Colon (tissue), 2 donors: ENCODE results near the gene MPPE1.

Experiments used
- FAIRE-seq: peaks from 2 replicates; lab custom pipeline; 2012; peaks lifted over from hg19 to GRCh38; lab: Jason Lieb, UNC
- donor health status: control.
- donor health status: control.

Gene MPPE1

GRCh38 chr18:11884396-11885030, 23.6 kb downstream of the MPPE1 start:
- no peak for FAIRE-seq

- FAIRE-seq = no peak
Measured at GRCh38 chr18:11883153-11883552, 25.0 kb downstream of the MPPE1 start.

- FAIRE-seq = no peak
Measured at GRCh38 chr18:11882636-11883035, 25.5 kb downstream of the MPPE1 start.

- no peak for FAIRE-seq
Measured at GRCh38 chr18:11880586-11881304, 27.4 kb downstream of the MPPE1 start.

GRCh38 chr18:11877497-11878135, 30.5 kb downstream of the MPPE1 start:
- no peak for FAIRE-seq

GRCh38 chr18:11874676-11875075, 33.4 kb downstream of the MPPE1 start:
- FAIRE-seq = no peak

GRCh38 chr18:11873670-11874340, 34.3 kb downstream of the MPPE1 start:
- FAIRE-seq = no peak

GRCh38 chr18:11872479-11873136, 35.5 kb downstream of the MPPE1 start:
- FAIRE-seq = no peak

GRCh38 chr18:11871501-11871900, 36.6 kb downstream of the MPPE1 start:
- no peak for FAIRE-seq

- FAIRE-seq = no peak
Measured at GRCh38 chr18:11868230-11868629, 39.9 kb downstream of the MPPE1 start.

GRCh38 chr18:11866764-11867163, 41.4 kb downstream of the MPPE1 start:
- FAIRE-seq = no peak

GRCh38 chr18:11866329-11866728, 41.8 kb downstream of the MPPE1 start:
- no peak for FAIRE-seq

- no peak for FAIRE-seq
Measured at GRCh38 chr18:11865071-11865470, 43.0 kb downstream of the MPPE1 start.

- FAIRE-seq = no peak
Measured at GRCh38 chr18:11864471-11864870, 43.6 kb downstream of the MPPE1 start.

- no peak for FAIRE-seq
Measured at GRCh38 chr18:11862468-11863137, 45.5 kb downstream of the MPPE1 start.

GRCh38 chr18:11861583-11862288, 46.4 kb downstream of the MPPE1 start:
- FAIRE-seq = no peak

GRCh38 chr18:11860594-11861450, 47.3 kb downstream of the MPPE1 start:
- no peak for FAIRE-seq

GRCh38 chr18:11859903-11860407, 48.2 kb downstream of the MPPE1 start:
- FAIRE-seq = no peak

GRCh38 chr18:11859282-11859830, 48.8 kb downstream of the MPPE1 start:
- no peak for FAIRE-seq
